GM19395 (cell line): Measurements from ENCODE around the gene TMTC4.

ENCODE experiments used
- ATAC-seq: cut with Tn5 transposase; IDR thresholded peaks from one replicate; pipeline ENCODE4 v1.9.1; 2021; ENCODE audit warnings: mild to moderate bottlenecking, moderate library complexity; ENCODE audit not compliant: unreplicated experiment

TMTC4 gene

DNA sequence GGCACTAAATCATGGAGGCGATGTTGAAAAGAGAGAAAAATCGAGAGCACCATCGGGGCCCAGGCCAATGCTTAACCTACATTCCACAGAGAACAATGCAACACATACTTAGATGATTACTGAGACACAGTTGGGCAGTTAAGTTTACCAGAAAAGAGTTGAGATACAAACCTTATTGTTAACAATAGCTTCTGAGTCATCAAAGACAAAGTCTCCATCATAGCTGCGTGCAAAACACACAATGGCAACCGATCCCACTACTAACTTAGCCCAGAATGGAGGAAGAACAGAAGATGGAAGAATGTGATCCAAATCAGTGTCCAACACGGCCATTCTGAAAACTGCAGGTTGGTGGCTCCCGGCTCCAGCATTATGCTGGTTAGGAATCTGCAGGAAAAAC is 6.2 kb downstream of the TMTC4 start:
- ATAC-seq, result no peak

DNA sequence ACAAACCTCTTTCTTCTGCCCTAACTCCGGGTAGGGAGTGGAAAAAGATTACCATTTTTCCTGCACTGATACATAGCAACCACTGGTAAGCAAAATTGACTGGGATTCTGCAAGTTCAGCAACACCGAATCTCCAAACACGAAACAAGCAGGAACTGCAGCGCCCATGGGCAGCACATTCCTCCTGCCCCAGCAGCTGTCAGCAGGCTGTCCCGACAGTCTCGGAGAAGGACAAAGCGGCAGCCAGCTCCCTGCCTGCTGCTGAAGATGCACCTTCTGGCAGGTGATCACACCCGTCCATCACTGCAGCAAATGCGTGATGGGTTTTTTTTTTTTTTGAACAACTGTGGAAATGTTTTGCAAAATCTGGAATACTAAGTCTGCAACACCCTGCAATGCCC is 6.7 kb downstream of the TMTC4 start:
- ATAC-seq, result no peak

DNA sequence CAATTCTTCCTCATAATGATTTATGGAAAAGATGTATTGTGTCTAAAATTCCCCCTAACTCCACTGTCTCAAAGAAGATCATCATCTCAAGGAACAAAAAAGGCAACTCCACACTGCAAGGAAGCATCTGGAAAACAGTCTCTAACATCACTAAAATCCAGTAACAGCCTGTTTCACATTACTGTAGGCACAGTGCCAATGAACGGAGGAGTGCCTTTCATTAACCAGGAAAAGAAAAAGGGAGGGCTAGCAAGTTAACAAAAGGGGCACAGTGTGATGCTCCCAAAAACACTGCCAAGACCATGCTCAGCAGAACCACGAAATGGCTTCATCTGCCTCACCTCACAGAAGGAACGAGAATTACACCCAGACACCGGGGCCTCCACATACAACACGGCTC is 8.5 kb downstream of the TMTC4 start:
- ATAC-seq, result no peak

DNA sequence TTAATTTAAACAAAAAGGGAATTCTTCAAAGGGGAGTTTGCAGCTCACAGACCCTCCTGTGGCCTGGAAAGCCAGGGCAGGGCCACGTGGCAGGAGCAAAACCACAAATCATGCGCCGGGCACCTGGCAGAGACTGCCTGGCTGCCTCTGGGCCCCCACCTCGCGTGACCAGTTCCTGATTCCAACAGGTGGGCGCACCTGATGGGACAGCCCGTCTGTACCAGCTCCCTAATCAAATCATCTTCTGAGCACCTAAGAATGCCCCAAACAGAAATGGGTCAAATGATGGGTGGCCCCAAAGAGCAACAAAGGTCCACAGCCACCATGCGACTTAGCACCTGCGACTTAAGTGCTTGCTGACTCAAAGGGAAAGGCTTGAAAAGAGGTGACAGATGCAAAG is 9.2 kb downstream of the TMTC4 start:
- ATAC-seq, result no peak

DNA sequence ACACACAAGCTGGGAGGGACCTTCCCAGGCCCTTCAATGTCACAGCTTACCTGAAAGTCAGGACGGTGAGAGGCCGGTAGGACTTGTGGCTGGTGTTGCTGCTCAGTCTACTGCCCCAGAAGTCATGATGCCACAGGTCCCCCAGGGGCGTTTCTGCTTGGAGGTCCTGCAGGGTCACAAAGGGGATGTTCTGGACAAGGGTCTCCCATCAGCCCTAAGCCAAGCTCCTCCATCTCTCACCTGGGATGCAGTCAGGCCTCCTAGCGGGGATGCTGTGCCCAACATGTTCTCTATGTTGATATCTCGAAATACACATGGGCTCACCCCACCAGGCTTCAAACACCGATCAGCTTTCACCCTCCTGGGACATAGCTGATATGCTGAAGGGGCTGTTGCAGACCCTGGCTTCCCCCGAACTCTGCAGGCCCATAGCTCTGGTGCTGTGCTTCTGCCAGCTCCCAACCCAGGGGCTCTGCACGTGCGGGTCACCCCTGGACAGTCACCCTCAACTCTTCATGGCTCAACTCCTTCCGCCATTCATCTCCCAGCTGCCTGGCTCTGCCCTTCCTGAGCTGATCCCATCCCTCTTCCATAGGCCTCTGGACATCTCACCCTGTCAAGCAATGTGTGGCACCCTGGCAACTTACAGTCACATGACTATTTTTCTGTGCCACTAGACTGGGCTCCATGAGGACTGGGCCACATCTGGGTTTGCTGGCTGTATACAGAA is 10.3 kb downstream of the TMTC4 start:
- no peak for ATAC-seq

DNA sequence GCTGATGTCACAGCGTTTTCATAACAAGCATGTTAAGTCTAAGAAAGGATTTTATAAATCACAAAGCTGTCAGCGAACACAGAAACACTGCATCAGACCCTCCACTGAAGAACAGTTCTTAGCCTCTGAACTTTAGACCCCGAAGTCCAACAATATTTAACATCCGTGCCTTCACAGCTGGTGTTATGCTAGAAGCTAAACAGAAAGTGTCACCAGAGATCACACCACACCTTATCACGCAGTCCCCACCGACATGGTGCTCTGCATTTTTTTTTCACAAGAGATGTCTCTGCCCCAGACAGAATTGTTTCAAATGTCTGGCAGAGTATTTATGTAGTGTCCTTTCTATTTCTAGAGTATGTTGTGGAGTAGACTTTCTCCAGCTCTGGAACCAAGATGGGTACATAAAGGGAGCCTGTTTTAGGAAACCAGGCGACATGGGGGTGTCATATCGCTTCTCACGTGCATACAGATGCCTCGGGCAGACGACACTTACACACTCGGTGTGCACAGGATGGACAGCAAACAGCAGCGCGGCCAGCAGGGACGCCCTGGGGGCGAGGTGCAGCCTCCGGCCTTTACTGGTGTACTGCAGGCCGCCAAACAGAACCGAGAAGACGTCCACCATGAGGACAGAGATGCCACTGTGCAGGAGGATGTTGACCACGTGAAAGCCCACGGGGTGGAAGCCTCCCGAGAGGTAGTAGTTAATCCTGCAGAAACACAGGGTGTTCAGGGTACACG is 12.0 kb downstream of the TMTC4 start:
- ATAC-seq, result no peak

DNA sequence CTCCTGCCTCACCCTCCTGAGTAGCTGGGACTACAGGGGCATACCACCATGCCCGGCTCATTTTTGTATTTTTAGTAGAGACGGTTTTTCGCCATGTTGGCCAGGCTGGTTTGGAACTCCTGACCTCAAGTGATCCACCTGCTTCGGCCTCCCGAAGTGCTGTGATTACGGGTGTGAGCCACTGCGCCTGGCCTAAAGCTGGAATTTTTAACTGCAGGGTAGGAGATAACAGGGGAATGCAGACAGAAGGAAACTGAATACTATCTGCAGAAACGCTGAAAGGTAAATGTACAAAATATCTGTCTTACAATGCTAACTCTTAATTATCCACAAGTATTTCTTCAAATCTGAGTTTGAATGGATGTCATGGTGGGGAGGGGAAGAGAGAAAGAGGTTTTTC is 13.8 kb downstream of the TMTC4 start:
- ATAC-seq, result no peak

DNA sequence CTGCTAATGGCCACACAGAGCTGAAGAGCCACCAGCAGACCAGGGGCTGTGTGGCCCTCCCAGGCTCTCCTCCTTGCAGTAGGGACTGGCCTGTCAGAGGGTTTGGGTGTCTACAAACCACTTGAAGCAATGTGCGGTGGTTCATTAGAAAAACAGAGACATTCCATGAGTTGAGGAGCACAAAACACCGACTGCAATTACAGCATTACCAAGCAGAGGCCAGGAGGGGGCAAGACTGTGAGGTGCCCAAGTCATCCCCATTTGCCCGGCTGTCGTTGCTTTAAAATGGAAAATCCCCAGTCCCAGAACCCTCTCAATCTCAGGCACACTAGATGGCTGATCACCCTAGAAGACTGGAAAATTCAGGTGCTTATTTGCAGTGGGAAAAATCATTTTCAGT is 15.0 kb downstream of the TMTC4 start:
- no peak for ATAC-seq

DNA sequence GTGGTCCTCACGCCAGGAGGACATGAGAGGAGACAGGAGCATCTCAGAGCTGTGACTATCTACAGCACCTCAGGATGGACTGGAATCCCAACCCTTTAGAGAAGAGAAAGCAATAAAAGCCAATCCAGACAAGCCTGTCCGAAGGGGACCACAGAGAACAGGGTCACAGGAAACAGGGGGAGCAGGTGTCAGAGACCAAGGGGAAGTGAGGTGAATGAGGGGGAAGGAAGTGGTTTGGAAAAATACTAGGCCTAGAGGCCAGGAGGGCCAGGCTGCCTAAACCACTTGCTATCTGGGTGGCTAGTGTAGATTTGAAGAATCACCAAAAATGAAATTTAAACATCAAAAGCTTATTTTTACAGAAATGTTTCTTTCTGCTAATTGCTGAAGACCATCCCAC is 16.2 kb downstream of the TMTC4 start:
- ATAC-seq, result peak; percentile 84

DNA sequence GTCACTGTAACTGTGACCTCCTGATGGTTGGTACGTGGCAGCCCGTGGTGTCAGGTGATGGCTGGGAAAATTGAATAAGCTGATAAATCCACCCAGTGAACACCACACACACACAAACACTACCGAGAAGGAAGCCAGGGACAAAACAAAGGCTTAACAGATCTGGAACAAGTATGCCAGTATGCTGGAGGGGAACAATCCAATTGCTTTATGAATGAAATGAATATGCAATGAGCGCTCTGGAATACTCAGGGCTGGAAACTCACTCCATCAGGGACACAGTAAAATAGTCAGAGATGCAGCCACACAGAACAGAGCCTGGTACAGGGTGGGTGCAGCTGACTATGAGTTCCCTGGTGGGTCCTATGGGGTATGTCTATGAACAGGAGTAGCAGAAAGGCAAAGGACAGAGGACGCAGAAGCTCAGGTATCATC is 16.7 kb downstream of the TMTC4 start:
- ATAC-seq, result no peak

DNA sequence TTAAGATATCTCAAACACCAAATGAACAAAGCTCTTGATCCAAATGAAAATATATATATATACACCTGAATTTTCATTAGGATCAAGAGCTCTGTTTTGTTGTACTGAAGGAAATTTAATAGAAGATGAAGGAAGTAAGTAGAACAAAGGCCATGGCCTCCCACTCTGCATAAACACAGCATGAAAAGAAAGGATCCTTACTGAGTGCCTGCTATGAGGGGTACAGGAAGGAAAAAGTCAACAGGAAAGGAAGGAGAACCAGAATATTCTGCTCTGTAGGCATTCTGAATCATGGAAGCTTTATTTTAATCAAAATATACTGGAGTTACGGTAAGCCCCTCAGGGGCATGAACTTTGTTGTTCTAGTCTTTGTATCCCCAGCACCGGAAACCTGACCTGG is 22.1 kb downstream of the TMTC4 start:
- no peak for ATAC-seq

DNA sequence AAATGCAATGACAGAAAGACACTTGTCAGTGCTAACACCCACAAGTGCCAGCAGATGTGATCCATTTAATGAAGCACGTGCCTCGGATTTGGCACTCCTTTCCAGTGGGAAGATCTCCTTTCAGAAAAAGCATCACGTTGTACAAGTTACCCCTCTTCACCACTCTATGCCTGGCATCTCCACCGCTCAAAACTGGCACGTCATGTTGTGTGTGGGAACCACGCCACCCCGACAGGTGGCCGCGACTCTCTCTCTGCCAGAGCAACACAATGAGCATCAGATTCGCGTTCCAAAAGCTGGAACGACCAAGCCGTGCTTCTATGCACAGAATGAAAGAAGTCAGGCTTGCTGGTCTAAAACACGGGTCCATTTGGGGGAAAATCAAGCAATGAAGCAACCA is 24.3 kb downstream of the TMTC4 start:
- no peak for ATAC-seq

DNA sequence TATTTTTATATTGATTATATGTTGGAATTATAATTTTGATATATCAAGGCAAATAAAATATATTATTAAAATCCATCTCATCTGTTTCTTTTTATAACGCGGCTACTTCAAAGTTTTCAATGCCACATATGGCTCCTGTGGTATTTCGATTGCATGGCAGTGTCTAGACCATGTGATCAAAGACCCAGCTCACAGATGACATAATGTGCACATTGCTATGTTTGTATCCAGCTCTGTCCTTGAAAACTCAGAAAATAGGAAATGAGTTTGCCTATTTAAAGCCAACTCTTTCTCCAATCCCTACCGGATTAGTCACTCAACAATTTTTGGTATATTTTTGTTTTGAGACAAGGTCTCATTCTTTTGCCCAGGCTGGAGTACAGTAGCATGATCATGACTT is 26.2 kb downstream of the TMTC4 start:
- no peak for ATAC-seq

DNA sequence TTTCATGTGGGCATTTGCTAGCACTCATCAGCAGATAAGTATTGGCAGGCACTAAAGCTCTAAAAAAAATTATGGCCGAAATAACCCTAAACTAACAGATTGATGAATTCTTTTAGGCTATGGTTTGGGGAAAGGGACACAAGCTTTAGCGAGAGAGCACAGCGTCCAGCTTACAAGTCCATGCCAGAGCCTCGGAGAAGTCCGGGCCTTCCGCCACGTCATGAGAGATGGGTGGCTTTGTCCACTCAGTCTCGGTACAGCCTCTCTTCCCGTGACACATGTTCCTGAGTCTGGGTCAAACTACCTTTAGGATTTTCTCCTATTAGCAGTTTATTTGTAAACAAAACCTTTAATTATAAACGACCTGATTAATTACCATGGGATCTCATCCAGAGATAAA is 27.7 kb downstream of the TMTC4 start:
- ATAC-seq, result no peak

DNA sequence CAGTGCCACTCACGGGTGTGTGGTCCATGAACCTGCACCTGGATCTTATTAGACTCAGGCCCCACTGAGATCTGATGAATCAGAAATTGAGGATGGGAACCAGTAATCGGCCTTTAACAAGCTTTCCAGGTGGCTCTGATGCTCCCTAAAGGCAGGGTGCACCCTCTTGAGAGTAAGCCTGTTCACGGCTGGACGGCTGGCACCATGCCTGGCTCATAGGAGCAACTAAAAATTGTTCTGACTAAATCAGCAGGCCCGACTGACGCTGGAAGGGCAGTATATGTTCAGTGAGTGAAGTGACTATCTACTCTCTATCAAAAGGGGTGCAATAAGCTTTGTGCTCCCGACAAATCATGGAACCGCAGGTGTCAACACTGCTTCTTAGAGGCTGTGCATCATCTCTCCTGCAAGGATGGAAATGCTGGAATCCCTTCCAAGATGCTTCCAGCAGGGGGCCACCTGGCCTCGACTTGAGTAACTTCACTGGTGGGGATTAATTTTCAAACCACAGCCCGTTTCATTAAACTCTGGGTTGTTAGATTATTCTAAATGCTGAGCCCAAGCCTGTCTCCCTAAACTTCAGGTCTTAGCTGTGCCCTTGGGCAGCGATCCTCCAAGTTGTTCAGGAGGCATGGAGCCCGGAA is 28.4 kb downstream of the TMTC4 start:
- ATAC-seq, result no peak

DNA sequence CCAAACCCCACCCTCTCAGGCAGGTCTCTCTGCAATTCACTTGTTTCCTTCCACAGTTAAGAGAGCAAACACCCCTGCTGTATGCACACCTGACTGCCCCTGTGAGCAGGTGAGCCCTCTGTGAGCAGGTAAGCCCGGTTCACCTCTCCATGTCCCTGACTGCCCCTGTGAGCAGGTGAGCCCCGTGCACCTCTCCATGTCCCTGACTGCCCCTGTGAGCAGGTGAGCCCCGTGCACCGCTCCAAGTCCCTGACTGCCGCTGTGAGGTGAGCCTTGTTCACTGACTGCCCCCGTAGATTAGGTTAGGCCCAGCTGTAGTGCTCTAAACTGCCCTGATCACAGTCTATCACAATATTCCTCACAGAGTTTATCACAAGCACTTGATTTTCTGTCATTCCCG is 29.2 kb downstream of the TMTC4 start:
- ATAC-seq, result no peak

DNA sequence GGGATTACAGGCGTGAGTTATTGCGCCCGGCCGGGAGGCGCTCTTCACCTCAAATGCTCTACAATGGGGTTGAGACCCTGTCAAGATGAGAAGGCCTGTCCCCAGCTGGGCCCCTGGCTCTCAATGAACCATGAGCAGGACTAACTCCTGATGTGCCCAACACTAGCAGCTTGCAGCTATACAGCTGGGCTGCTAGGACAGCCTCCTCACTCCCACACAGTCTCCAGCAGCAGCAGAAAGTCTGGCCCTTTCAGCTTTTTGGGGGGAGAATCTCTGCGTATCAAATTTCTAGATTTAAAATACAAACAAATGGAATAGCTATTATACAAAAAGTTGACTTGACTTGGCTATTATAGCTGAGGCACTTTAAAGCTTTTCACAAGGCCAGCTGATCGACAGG is 30.2 kb downstream of the TMTC4 start:
- no peak for ATAC-seq

DNA sequence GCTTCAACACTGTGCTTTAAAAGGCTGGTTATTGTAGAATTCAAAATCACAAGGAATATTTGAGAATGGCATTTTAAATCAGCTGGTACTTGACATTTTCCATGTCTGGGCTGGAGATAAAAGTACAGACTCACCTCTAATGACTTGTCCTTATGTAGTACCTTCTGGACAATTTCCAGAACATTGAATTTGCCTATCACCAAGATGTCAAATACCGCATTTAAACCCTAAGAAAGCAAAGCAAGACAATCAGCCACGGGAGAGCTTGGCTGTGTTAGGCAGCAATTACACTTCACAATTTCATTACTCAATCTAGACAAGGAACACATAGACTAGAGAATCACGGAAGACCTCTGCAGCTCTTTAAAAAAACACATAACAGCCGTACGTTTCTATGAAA is 36.8 kb downstream of the TMTC4 start:
- ATAC-seq, result no peak

DNA sequence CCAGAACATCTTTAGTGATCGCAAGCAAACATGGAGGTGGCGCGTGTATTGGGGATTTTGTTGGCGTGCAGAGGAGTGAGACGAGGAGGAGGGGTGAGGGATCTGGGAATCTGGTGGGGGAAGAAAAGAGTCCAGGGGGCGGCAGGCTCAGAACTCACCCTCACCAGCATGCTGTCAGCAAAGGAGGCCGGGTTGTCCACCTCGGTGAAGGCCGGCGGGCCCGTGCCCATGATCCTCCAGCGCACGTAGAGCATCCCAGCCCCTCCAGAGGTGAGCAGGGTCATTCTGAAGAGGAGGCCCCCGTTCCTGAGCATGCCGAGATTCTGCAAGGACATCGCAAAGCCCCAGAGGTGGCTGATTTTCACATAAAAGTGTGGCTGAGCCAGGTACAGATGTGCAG is 37.2 kb downstream of the TMTC4 start:
- no peak for ATAC-seq

DNA sequence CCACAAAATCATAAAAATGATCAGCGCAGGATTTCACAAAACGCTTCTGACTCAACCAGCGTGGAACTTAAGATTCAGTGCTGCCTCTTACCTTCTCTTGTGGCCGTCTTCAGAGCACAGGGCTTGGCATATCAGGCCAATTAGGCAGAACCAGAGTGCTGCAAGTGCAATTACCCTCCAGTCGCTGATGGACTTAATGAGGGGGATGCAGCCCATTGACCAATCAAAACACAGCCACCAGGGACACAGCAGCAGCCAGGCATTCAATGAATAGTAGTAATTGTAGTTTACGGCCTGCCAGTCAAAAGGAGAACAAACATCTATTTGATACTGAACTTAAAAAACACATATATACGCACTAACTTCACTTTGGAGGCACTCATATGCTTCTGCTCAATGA is 38.2 kb downstream of the TMTC4 start:
- ATAC-seq, result no peak

DNA sequence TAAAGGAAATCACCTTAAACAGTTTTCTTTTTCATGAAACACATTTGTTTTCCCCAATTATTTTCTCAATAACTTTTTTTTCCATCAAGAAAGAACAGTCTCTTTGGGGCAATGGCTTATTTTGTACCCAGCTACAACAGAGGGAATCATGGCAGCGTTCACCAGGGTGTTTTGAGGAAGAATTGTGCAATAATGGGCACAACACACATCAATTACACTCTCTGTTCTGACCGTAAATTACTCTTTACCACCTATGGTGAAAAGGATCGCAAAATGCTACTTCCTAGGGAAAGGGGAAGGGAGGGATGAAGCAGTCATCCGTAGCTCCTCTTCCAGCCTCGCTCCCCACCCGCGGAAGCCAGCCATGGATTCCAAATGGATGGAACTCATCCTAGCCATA is 38.6 kb downstream of the TMTC4 start:
- ATAC-seq, result no peak

DNA sequence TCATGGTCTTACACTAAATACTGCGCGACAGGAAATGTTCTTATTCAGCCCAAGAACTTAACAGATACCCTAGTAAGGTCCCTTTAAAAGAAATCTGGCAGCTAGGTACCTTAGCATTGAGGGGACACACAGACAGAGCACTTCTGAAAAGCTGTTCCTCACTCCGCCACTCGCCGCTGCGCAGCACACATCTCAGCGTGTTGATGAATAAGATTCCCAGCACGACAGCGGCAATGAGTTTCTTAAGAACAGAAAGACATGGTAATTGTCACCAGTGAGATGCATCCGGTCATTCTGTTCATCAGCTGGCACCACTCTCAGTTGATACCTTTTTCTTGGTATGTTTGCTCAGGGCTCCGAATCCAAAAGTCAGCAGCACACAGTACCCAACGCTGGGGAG is 39.9 kb downstream of the TMTC4 start:
- ATAC-seq, result no peak
